ENCODE results near the gene PFAS. TPM values are rescaled to one million over a fixed set of nuclear protein-coding genes. Genes with fewer than 3 reads are reported as not detected.

Gene PFAS
- total RNA-seq, 2 donors from 2014 or later: 13.6 to 61.7 TPM

GRCh38 chr17:8275421-8276290, 26.6 kb downstream of the PFAS start:
- no peak for DNase-seq
- Histone ChIP-seq H3K27me3 (no peaks in the 10 kb centered on the region), H3K36me3 (no peaks in the 10 kb centered on the region), H3K9ac (ENCODE audit: low read depth in 2 of 2, low read length in 2 of 2) (no peak overlapping the region), H3K27ac (no peak overlapping the region), H3K4me3 (no peak overlapping the region), H3K9me3 (no peaks in the 10 kb centered on the region), H3K4me1 (no peaks in the 10 kb centered on the region)
- TF ChIP-seq, protein P1, sequence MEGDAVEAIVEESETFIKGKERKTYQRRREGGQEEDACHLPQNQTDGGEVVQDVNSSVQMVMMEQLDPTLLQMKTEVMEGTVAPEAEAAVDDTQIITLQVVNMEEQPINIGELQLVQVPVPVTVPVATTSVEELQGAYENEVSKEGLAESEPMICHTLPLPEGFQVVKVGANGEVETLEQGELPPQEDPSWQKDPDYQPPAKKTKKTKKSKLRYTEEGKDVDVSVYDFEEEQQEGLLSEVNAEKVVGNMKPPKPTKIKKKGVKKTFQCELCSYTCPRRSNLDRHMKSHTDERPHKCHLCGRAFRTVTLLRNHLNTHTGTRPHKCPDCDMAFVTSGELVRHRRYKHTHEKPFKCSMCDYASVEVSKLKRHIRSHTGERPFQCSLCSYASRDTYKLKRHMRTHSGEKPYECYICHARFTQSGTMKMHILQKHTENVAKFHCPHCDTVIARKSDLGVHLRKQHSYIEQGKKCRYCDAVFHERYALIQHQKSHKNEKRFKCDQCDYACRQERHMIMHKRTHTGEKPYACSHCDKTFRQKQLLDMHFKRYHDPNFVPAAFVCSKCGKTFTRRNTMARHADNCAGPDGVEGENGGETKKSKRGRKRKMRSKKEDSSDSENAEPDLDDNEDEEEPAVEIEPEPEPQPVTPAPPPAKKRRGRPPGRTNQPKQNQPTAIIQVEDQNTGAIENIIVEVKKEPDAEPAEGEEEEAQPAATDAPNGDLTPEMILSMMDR (IDR thresholded peaks at IDR 0.05): no peak
- intact Hi-C loops (cut with DNase I): no loop called here

- Histone ChIP-seq H3K27me3 (no peaks in the 10 kb centered on the region), H3K9me3 (no peaks in the 10 kb centered on the region), H3K4me1 (no peaks in the 10 kb centered on the region), H3K9ac (ENCODE audit: low read depth in 2 of 2, low read length in 2 of 2) (no peak overlapping the region), H3K4me3 (no peak overlapping the region), H3K36me3 (no peaks in the 10 kb centered on the region), H3K27ac (no peak overlapping the region)
- intact Hi-C loops (cut with DNase I): no loop called here
- no peak for DNase-seq
- TF ChIP-seq, protein P1 (IDR thresholded peaks at IDR 0.05): no peak
These were observed 28.2 kb downstream of the PFAS start for GRCh38 chr17:8277317-8277716.

- Histone ChIP-seq H3K36me3 (no peaks in the 10 kb centered on the region), H3K27ac (no peak overlapping the region), H3K4me1 (no peaks in the 10 kb centered on the region), H3K27me3 (no peaks in the 10 kb centered on the region), H3K9ac (ENCODE audit: low read depth in 2 of 2, low read length in 2 of 2) (no peak overlapping the region), H3K9me3 (no peaks in the 10 kb centered on the region), H3K4me3 (no peak overlapping the region)
- no peak for DNase-seq
- intact Hi-C loops (cut with DNase I): no loop called here
- TF ChIP-seq, protein P1 (IDR thresholded peaks at IDR 0.05): no peak
These were observed 33.3 kb downstream of the PFAS start for GRCh38 chr17:8282345-8282744.

DNA sequence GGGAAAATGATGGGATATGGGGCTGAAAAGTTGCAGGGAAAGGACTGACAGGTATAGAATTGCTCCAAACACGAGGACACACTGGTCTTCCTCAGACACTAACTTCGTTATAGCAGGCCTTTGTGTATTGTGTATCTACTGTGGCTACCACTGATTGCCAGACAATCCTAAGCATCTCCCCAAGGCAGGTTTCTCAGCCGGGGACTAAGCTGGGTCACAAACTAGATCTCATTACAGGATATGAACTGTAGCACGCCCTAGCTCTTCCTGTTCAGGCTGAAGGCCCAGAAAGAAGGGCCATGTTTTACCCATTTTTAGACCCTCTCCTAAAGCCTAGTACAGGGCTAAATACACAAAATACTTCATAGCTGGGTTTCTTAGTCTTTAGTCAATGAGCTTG, 34.3 kb downstream of the PFAS start:
- H3K9ac ChIP-seq (ENCODE audit: low read depth in 2 of 2, low read length in 2 of 2): no peak overlapping the region
- no peaks in the 10 kb centered on the region for H3K9me3 ChIP-seq
- TF ChIP-seq, protein P1 (IDR thresholded peaks at IDR 0.05): no peak
- no peak overlapping the region for H3K4me3 ChIP-seq
- no peak for DNase-seq
- intact Hi-C loops (cut with DNase I): no loop called here
- no peak overlapping the region for H3K27ac ChIP-seq
- no peaks in the 10 kb centered on the region for H3K36me3 ChIP-seq
- no peaks in the 10 kb centered on the region for H3K27me3 ChIP-seq
- no peaks in the 10 kb centered on the region for H3K4me1 ChIP-seq

- no peak overlapping the region for H3K9ac ChIP-seq (ENCODE audit: low read depth in 2 of 2, low read length in 2 of 2)
- H3K27ac ChIP-seq: no peak overlapping the region
- H3K4me1 ChIP-seq: no peaks in the 10 kb centered on the region
- TF ChIP-seq, protein P1 (IDR thresholded peaks at IDR 0.05): no peak
- no peaks in the 10 kb centered on the region for H3K27me3 ChIP-seq
- no peak overlapping the region for H3K4me3 ChIP-seq
- no peaks in the 10 kb centered on the region for H3K36me3 ChIP-seq
- no peak for DNase-seq
- H3K9me3 ChIP-seq: no peaks in the 10 kb centered on the region
- intact Hi-C loops (cut with DNase I): no loop called here
These were observed 35.0 kb downstream of the PFAS start for GRCh38 chr17:8284126-8284525.
